ENCODE data around the gene SLBP.

SLBP gene

GRCh38 chr4:1722551-1723118 lies 10.5 kb upstream of the SLBP start:
- no peak overlapping the region for H3K27ac ChIP-seq (ENCODE audit: low read length)
- H3K9ac ChIP-seq (ENCODE audit: low read length), result peak overlapping the region; percentile 81
- H3K36me3 ChIP-seq (ENCODE audit: control insufficient read depth, low read depth, low read length), result peaks cover 47% of the 10 kb centered on the region
- H3K4me1 ChIP-seq (ENCODE audit: control insufficient read depth, low read depth, low read length), result no peaks in the 10 kb centered on the region
- H3K27me3 ChIP-seq (ENCODE audit: control insufficient read depth, insufficient read depth, low read length), result no peaks in the 10 kb centered on the region
- H3K9me3 ChIP-seq (ENCODE audit: control insufficient read depth, low read depth, low read length), result no peaks in the 10 kb centered on the region
- H3K4me3 ChIP-seq (ENCODE audit: low read length), result peak overlapping the region; percentile 79

DNA sequence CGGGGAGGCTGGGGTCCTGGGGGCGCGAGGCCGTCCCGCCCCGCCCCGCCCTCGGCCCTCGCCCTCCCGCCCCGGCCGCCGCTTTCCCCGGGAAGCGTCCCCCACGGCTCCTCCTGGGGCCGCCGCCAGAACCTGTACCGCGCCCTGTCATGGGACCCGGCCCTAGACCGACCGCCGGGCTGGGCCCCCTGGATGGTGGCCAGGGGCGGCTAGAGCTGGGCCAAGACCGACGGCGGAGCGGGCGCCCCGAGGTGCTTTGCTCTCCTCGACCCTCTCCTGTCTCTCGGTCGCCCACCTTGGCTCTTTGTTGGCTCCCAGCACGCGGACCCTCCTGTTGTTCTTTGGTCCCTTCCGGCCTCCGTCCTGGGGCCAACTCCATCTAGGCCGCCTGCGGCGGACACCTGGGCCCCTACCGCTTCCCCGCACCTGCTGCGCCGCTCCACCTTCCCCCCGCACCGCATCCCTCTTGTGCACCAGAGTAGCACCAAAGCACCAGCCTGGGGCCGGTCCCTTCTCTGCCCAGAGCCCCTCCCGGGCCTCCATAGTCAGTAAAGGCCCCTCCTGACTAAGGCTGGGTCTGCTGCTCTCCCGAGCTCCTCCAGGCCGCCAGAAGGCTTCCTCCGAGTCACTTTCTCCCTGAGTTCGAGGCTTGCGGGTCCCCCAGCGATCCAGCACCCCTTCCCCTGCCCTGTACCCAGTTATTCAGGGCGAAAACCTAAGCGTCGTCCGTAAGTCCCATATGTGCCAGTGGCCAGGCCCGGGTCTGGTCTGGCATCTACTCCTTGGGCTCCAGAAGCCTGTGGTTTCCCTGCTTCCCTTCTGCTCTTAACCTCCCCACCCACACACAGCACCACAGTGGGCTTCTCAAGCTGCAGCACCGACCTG lies 9.8 kb upstream of the SLBP start:
- Histone ChIP-seq H3K27me3 (ENCODE audit: control insufficient read depth, insufficient read depth, low read length) (no peaks in the 10 kb centered on the region), H3K27ac (ENCODE audit: low read length) (no peak overlapping the region), H3K4me1 (ENCODE audit: control insufficient read depth, low read depth, low read length) (no peaks in the 10 kb centered on the region), H3K9ac (ENCODE audit: low read length) (peak overlapping the region; percentile 81), H3K36me3 (ENCODE audit: control insufficient read depth, low read depth, low read length) (peaks cover 40% of the 10 kb centered on the region), H3K4me3 (ENCODE audit: low read length) (peak overlapping the region; percentile 79), H3K9me3 (ENCODE audit: control insufficient read depth, low read depth, low read length) (no peaks in the 10 kb centered on the region)

GRCh38 chr4:1721003-1721665 lies 9.0 kb upstream of the SLBP start, which contains the start of the genes TACC3 and TMEM129:
Gene TACC3, plus strand, starts transcription at chr4:1721521. Its CDS starts 1,901 bp downstream, at chr4:1723422.
Gene TMEM129, minus strand, starts transcription at chr4:1721323. Its CDS starts 486 bp downstream, at chr4:1720837.
- H3K9me3 ChIP-seq (ENCODE audit: control insufficient read depth, low read depth, low read length), result no peaks in the 10 kb centered on the region
- H3K9ac ChIP-seq (ENCODE audit: low read length), result peak within 1 kb of the TSS; percentile 81
- H3K4me3 ChIP-seq (ENCODE audit: low read length), result peak within 1 kb of the TSS; percentile 82
- no peaks in the 10 kb centered on the region for H3K4me1 ChIP-seq (ENCODE audit: control insufficient read depth, low read depth, low read length)
- no peak within 1 kb of the TSS for H3K27ac ChIP-seq (ENCODE audit: low read length)
- H3K36me3 ChIP-seq (ENCODE audit: control insufficient read depth, low read depth, low read length), result peaks cover 34% of the 10 kb centered on the region
- H3K27me3 ChIP-seq (ENCODE audit: control insufficient read depth, insufficient read depth, low read length), result no peaks in the 10 kb centered on the region

DNA sequence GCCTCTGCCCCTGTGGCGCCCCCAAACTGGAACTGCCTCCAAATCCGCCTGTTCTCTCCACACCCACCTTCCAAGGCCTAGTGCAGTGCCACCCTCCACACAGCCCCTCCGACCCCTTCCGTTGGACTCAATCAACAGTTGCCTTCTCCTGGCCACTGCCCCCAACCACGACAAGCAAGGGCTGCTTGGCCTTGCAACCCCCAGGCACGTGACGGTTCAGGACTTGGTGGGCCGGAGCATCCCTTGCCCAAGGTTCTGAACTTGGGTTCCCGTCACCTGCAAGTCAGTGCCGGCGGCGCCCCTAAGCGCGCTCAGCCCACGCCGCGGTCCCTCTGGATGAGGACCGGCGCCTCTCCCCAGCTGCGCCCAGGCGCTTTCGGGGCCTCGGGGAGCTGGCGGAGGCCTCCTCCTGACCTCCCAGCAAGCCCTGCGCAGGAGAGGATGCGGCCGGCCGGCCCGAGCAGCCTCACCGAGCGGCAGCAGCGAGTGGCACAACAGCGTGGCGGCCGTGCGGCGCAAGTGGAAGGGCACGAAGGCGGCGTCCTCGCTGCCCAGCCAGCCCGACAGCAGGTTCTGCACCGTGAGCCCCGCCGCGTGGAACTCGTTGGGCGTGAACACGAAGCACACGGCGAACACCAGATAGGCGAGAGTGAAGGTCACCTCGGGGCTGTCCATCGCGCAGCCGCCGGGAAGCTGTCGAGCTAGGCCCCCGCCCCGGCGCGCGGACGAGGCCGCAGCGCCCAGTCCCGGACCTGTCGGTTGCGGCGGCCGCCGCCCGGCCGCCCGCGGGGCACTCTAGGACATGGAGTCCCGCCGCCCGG lies 8.3 kb upstream of the SLBP start:
- no peaks in the 10 kb centered on the region for H3K27me3 ChIP-seq (ENCODE audit: control insufficient read depth, insufficient read depth, low read length)
- H3K4me3 ChIP-seq (ENCODE audit: low read length), result peak overlapping the region; percentile 82
- H3K9me3 ChIP-seq (ENCODE audit: control insufficient read depth, low read depth, low read length), result no peaks in the 10 kb centered on the region
- peaks cover 27% of the 10 kb centered on the region for H3K36me3 ChIP-seq (ENCODE audit: control insufficient read depth, low read depth, low read length)
- H3K27ac ChIP-seq (ENCODE audit: low read length), result no peak overlapping the region
- peak overlapping the region; percentile 56 for H3K9ac ChIP-seq (ENCODE audit: low read length)
- H3K4me1 ChIP-seq (ENCODE audit: control insufficient read depth, low read depth, low read length), result no peaks in the 10 kb centered on the region

DNA sequence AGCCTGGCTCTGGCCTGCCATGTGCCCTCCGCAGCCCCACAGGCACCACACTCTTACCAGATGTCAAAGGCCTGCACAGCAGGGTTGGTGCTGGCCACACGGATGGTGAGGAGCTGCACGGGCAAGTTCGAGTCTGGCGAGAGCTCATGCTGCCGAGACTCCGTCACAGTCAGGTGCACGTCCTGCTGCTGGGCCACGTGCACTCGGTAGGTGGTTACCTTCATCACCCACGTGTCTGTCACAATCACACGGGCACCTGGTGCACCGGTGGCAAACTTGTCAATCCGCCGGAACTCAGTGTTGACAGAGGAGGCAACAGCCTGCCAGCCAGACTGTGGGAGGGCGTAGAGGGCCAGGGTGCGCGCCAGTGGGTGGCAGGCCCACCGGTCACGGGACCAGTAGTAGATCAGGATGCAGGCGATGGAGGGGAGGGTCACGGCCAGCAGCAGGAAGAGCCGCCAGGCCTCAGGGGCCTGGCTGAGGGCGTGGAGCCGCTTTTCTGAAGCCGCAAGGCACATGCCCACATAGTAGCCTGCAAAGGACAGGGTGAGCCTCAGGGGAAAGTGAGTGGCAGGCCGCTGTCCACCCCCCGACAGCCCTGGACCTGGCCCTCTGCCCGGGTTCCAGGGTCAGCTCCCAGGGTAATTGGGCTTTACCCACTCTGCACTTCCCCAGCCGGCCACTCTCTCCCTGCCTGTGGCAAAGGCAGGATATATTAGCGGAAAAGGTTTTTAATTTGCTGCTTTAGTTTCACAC lies 6.2 kb upstream of the SLBP start:
- Histone ChIP-seq H3K27me3 (ENCODE audit: control insufficient read depth, insufficient read depth, low read length) (no peaks in the 10 kb centered on the region), H3K4me1 (ENCODE audit: control insufficient read depth, low read depth, low read length) (peaks cover 3% of the 10 kb centered on the region), H3K9ac (ENCODE audit: low read length) (no peak overlapping the region), H3K4me3 (ENCODE audit: low read length) (no peak overlapping the region), H3K36me3 (ENCODE audit: control insufficient read depth, low read depth, low read length) (peaks cover 8% of the 10 kb centered on the region), H3K27ac (ENCODE audit: low read length) (no peak overlapping the region), H3K9me3 (ENCODE audit: control insufficient read depth, low read depth, low read length) (no peaks in the 10 kb centered on the region)

GRCh38 chr4:1717129-1718094 lies 5.3 kb upstream of the SLBP start:
- H3K27ac ChIP-seq (ENCODE audit: low read length), result no peak overlapping the region
- no peak overlapping the region for H3K4me3 ChIP-seq (ENCODE audit: low read length)
- no peak overlapping the region for H3K9ac ChIP-seq (ENCODE audit: low read length)
- no peaks in the 10 kb centered on the region for H3K27me3 ChIP-seq (ENCODE audit: control insufficient read depth, insufficient read depth, low read length)
- peaks cover 5% of the 10 kb centered on the region for H3K36me3 ChIP-seq (ENCODE audit: control insufficient read depth, low read depth, low read length)
- H3K4me1 ChIP-seq (ENCODE audit: control insufficient read depth, low read depth, low read length), result peaks cover 5% of the 10 kb centered on the region
- no peaks in the 10 kb centered on the region for H3K9me3 ChIP-seq (ENCODE audit: control insufficient read depth, low read depth, low read length)

DNA sequence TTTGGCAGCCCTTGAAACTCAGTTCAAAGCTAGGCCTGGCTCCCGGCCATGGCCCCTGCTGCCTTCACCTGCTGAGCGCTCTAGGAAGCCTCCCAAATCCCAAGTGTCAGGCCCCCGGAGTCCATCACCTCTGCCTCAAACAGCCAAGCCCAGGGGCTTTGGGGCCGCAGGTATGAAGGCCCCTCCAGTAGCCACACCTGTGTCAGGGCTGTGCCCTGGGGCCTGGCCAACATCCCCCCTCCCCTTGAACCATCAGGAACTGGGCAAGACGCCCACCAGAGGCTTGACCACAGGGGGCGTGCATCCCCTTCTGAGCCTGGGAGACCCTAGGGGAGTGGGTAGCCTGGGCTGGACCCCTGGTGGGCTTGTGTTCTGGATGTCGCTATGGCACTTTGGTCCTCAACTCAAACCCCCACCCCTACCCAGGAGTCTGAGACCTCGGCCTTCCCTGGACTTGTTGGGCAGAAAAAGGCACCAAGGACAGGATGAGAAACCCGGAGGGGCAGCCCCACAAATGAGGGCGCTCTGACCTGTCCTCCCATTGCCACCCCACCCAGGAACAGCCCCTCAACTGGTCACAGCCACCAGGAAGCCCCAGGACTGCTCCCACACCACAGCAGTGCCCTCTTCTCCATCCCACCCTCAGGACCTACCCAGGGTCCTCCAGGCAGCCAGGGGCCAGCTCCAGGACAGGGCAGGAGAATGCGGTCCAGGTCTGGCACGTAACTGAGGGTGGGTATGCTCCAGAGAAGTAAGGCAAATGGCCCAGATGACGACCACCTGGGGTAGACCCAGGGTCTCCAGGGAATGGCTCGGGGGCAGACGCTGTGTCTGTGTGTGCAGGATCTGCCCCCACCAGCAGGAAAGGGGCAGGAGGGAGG lies 4.2 kb upstream of the SLBP start:
- Histone ChIP-seq H3K4me3 (ENCODE audit: low read length) (no peak overlapping the region), H3K9me3 (ENCODE audit: control insufficient read depth, low read depth, low read length) (no peaks in the 10 kb centered on the region), H3K27me3 (ENCODE audit: control insufficient read depth, insufficient read depth, low read length) (peaks cover under 1% of the 10 kb centered on the region), H3K36me3 (ENCODE audit: control insufficient read depth, low read depth, low read length) (peaks cover 5% of the 10 kb centered on the region), H3K9ac (ENCODE audit: low read length) (no peak overlapping the region), H3K27ac (ENCODE audit: low read length) (no peak overlapping the region), H3K4me1 (ENCODE audit: control insufficient read depth, low read depth, low read length) (peaks cover 5% of the 10 kb centered on the region)

DNA sequence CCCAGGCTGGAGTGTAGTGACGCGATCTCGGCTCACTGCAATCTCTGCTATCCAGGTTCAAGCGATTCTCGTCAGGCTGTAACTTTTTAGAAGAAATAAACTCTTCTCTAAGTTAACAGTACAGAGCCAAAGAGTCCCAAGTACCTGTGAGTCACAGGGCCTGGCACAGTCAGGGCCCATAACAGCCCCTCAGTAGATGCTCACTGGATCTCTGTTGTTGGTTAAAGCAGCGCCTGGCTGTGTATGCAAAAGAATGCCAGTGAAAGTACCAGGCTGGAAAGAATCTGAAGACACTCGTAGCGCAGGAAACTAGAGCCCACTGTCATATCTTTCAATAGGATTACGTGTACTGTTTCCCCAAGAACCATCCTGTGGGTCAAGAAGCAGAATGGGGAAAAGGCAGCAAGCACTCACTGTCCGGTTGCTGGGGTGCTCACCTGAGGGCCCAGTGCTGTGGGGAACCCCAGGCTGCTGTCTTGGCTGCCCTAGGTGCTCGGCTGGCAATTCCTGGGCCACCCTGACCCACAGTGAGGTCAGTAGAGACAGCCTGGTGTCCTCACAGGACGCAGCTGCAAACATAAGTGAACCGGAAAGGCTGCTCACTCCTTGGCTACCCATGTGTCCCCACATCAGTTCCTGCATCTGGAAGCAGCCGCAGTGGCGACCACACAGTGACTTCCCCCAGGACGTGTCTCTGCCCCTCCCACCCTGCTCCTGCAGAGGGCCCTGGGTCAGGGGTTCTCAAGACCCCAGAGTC lies 3.1 kb upstream of the SLBP start:
- Histone ChIP-seq H3K4me1 (ENCODE audit: control insufficient read depth, low read depth, low read length) (peaks cover 8% of the 10 kb centered on the region), H3K9ac (ENCODE audit: low read length) (no peak overlapping the region)

More for the DNA sequence above, 3.1 kb upstream of the SLBP start:
- Histone ChIP-seq H3K9me3 (ENCODE audit: control insufficient read depth, low read depth, low read length) (no peaks in the 10 kb centered on the region), H3K4me3 (ENCODE audit: low read length) (no peak overlapping the region), H3K27me3 (ENCODE audit: control insufficient read depth, insufficient read depth, low read length) (peaks cover 5% of the 10 kb centered on the region), H3K27ac (ENCODE audit: low read length) (no peak overlapping the region), H3K36me3 (ENCODE audit: control insufficient read depth, low read depth, low read length) (peaks cover 5% of the 10 kb centered on the region)

Data from iPS-18a (cell line).